ENCODE measurements around the gene PPM1H. TPM values are rescaled to one million over a fixed set of nuclear protein-coding genes. Genes with fewer than 3 reads are reported as not detected.

Gene PPM1H
- total and polyA plus RNA-seq, 2 donors (not counting 1 experiment from before 2014, with no cell fraction given) = 0.01 TPM; not detected in 1

DNA sequence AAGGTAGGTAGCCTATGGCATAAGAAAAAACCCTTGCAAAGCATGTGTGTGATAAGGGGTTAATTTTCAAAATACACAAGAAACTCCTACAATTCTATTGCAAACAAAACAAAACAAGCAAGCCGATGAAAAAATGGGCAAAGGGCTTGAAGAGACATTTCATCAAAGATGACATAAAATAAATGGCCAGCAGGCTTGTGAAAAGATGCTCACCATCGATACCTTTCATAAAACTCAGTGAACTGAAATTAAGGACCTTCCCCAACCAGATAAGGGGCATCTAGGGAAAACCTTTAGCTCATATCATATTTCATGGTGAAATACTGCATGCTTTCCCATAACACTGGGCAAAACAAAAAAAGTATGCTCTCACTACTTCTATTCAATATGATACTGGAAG, 131.2 kb downstream of the PPM1H start:
- TF ChIP-seq, protein P1, sequence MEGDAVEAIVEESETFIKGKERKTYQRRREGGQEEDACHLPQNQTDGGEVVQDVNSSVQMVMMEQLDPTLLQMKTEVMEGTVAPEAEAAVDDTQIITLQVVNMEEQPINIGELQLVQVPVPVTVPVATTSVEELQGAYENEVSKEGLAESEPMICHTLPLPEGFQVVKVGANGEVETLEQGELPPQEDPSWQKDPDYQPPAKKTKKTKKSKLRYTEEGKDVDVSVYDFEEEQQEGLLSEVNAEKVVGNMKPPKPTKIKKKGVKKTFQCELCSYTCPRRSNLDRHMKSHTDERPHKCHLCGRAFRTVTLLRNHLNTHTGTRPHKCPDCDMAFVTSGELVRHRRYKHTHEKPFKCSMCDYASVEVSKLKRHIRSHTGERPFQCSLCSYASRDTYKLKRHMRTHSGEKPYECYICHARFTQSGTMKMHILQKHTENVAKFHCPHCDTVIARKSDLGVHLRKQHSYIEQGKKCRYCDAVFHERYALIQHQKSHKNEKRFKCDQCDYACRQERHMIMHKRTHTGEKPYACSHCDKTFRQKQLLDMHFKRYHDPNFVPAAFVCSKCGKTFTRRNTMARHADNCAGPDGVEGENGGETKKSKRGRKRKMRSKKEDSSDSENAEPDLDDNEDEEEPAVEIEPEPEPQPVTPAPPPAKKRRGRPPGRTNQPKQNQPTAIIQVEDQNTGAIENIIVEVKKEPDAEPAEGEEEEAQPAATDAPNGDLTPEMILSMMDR (IDR thresholded peaks at IDR 0.05) = no peak
- TF ChIP-seq EZH2 (IDR thresholded peaks at IDR 0.05; ENCODE audit: borderline replicate concordance, insufficient read depth, low read depth, low read length, poor library complexity, severe bottlenecking) = no peak
- whole genome bisulfite sequencing (ENCODE audit: insufficient coverage) = 100% methylated on average over 1 of the region's 2 CpGs
- no peak overlapping the region for H3K27ac Mint-ChIP-seq

DNA sequence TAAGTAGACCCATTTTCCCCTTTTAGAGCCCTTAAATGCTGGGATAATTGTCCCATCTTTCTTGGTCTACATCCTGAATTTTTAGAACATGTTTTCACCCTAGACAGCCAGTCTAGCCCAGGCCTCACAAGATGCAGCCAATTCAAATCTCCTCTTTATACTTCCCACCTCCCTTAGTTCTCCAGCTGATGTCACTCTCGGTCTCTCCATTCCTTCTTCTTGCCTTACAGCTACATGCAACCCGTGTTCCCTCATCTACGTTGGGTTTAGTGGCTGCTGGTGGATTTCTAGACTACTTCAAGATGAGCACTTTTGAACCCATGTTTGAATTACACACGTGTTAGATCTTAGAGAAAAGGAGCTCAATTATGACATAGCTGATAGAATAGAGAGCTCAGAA, 132.0 kb downstream of the PPM1H start:
- H3K27ac Mint-ChIP-seq = no peak overlapping the region
- DNase-seq = no peak
- H3K4me1 Mint-ChIP-seq = no peaks in the 10 kb centered on the region
- H3K27me3 ChIP-seq (replicated peaks in 1 of 4; ENCODE audit: control extremely low read depth in 1 of 4, control insufficient read depth in 3 of 4, insufficient read depth in 4 of 4, low read length in 3 of 4) = no peaks in the 10 kb centered on the region
- no peaks in the 10 kb centered on the region for H3K9me3 ChIP-seq (ENCODE audit: control extremely low read depth in 1 of 3, control insufficient read depth in 2 of 3, insufficient read depth in 1 of 3, low read length in 2 of 3)
- H3K4me3 Mint-ChIP-seq = no peak overlapping the region
- TF ChIP-seq, protein P1 (IDR thresholded peaks at IDR 0.05) = no peak
- no peak for TF ChIP-seq EZH2 (IDR thresholded peaks at IDR 0.05; ENCODE audit: borderline replicate concordance, insufficient read depth, low read depth, low read length, poor library complexity, severe bottlenecking)
- H4K20me1 ChIP-seq (ENCODE audit: control insufficient read depth, insufficient read depth, low read length, poor library complexity, severe bottlenecking) = no peaks in the 10 kb centered on the region
- no peak overlapping the region for H3K4me3 ChIP-seq (ENCODE audit: control extremely low read depth in 1 of 5, extremely low read depth in 1 of 5, insufficient read depth in 1 of 5, low read depth in 2 of 5, low read length in 4 of 5)
- ATAC-seq (ENCODE audit: low read depth) = no peak
- H3K27ac ChIP-seq (ENCODE audit: low read length in 2 of 2) = no peak overlapping the region
- no peaks in the 10 kb centered on the region for H3K27me3 Mint-ChIP-seq
- WGBS (ENCODE audit: insufficient coverage) = no CpG with 5 or more reads among the region's 4 CpGs
- no peaks in the 10 kb centered on the region for H3K4me1 ChIP-seq (ENCODE audit: control insufficient read depth in 2 of 2, insufficient read depth in 2 of 2, low read length in 2 of 2)
- ChIA-PET POLR2A (no interaction called here), CTCF (interaction anchor here (1.2 to 12.0 kb wide), 5 partner anchors 9 to 368 kb away, joined by 3 to 349 read pairs (median 8); no protein-coding TSS in a partner anchor)
- no peak overlapping the region for H3K4me2 ChIP-seq (replicated peaks; ENCODE audit: low read depth, low read length, poor library complexity, severe bottlenecking)
- no peaks in the 10 kb centered on the region for H3K79me2 ChIP-seq (ENCODE audit: control insufficient read depth, insufficient read depth, low read length)
- H3K36me3 ChIP-seq (replicated peaks in 1 of 2; ENCODE audit: control extremely low read depth in 1 of 2, control insufficient read depth in 1 of 2, extremely low read depth in 1 of 2, insufficient read depth in 2 of 2, low read length in 1 of 2) = no peaks in the 10 kb centered on the region
- no peak overlapping the region for H2AFZ ChIP-seq (ENCODE audit: insufficient read depth, low read depth, low read length, poor library complexity, severe bottlenecking)
- H3K9ac ChIP-seq (ENCODE audit: low read length) = no peak overlapping the region
- intact Hi-C loops (cut with micrococcal nuclease) = no loop called here
- no peaks in the 10 kb centered on the region for H3K9me3 Mint-ChIP-seq (ENCODE audit: insufficient read depth)

More for the DNA sequence above, 131.2 kb downstream of the PPM1H start:
- Histone ChIP-seq H3K4me3 (ENCODE audit: control extremely low read depth in 1 of 5, extremely low read depth in 1 of 5, insufficient read depth in 1 of 5, low read depth in 2 of 5, low read length in 4 of 5) (no peak overlapping the region), H3K27me3 (replicated peaks in 1 of 4; ENCODE audit: control extremely low read depth in 1 of 4, control insufficient read depth in 3 of 4, insufficient read depth in 4 of 4, low read length in 3 of 4) (no peaks in the 10 kb centered on the region), H3K79me2 (ENCODE audit: control insufficient read depth, insufficient read depth, low read length) (no peaks in the 10 kb centered on the region), H2AFZ (ENCODE audit: insufficient read depth, low read depth, low read length, poor library complexity, severe bottlenecking) (no peak overlapping the region), H3K9me3 (ENCODE audit: control extremely low read depth in 1 of 3, control insufficient read depth in 2 of 3, insufficient read depth in 1 of 3, low read length in 2 of 3) (no peaks in the 10 kb centered on the region), H3K9ac (ENCODE audit: low read length) (no peak overlapping the region), H3K4me1 (ENCODE audit: control insufficient read depth in 2 of 2, insufficient read depth in 2 of 2, low read length in 2 of 2) (no peaks in the 10 kb centered on the region), H3K36me3 (replicated peaks in 1 of 2; ENCODE audit: control extremely low read depth in 1 of 2, control insufficient read depth in 1 of 2, extremely low read depth in 1 of 2, insufficient read depth in 2 of 2, low read length in 1 of 2) (no peaks in the 10 kb centered on the region), H3K4me2 (replicated peaks; ENCODE audit: low read depth, low read length, poor library complexity, severe bottlenecking) (no peak overlapping the region), H3K27ac (ENCODE audit: low read length in 2 of 2) (no peak overlapping the region), H4K20me1 (ENCODE audit: control insufficient read depth, insufficient read depth, low read length, poor library complexity, severe bottlenecking) (no peaks in the 10 kb centered on the region)
- Mint-ChIP-seq H3K4me3 (no peak overlapping the region), H3K9me3 (ENCODE audit: insufficient read depth) (no peaks in the 10 kb centered on the region), H3K27me3 (no peaks in the 10 kb centered on the region), H3K4me1 (no peaks in the 10 kb centered on the region)
- ChIA-PET POLR2A (no interaction called here), CTCF (interaction anchor here (1.2 to 12.0 kb wide), 5 partner anchors 9 to 369 kb away, joined by 3 to 349 read pairs (median 8); no protein-coding TSS in a partner anchor)
- DNase-seq = no peak
- ATAC-seq (ENCODE audit: low read depth) = no peak
- intact Hi-C loops (cut with micrococcal nuclease) = no loop called here

Data from B cell (primary cell).